Erythroblast (primary cell): ENCODE measurements around the gene CDKN2C.
A peak's percentile ranks its signal among the peaks of the same experiment; 100 is the strongest.
"Not testable (repeated sequence)": the region's sequence is repeated elsewhere in the genome, so short reads cannot be mapped to it uniquely, and the experiment has no call there.

Experiments
- DNase-seq, 2 experiments: peaks; one replicate each; lab custom pipeline; 2025; lab: John Stamatoyannopoulos, UW
- GATA1 ChIP-seq: IDR thresholded peaks from 2 replicates; pipeline ENCODE4 v1.6.1; 2011; ENCODE audit warnings: low read depth, mild to moderate bottlenecking, control low read depth, low read length, moderate library complexity
- POLR2A ChIP-seq: IDR thresholded peaks from 2 replicates; pipeline ENCODE4 v1.6.1; 2011; ENCODE audit warnings: mild to moderate bottlenecking, low read length

The CDKN2C gene

DNA sequence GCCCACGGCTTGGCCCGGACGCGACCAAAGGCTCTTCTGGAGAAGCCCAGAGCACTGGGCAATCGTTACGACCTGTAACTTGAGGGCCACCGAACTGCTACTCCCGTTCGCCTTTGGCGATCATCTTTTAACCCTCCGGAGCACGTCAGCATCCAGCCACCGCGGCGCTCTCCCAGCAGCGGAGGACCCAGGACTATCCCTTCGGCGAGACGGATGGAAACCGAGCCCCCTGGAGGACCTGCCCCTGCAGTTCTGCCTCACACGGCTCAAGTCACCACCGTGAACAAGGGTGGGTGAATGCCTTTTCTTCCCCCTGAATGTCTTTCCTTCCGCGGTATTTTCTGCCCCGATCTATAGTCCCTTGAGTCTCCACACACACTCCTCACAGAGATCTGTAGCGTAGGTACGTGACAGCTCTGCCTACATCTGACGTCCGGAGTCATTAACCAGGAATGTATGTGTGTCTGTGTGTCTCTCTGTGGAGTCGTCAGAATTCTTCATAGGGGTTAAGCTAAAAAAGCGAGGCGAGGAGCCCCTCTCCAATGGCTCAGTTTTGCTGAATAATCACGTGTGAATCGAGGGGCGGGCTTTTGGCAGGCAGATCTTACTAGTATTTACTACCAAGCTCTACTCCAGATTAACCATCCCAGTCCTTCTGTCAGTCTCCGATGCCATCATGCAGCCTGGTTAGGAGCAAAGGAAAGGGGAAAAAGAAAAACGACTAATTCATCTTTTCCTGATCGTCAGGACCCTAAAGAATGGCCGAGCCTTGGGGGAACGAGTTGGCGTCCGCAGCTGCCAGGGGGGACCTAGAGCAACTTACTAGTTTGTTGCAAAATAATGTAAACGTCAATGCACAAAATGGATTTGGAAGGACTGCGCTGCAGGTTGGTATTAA lies at the start of gene CDKN2C:
CDKN2C (plus strand) TSS at position 635 of the 898 bp plus-strand sequence; CDS start at position 759, 124 bp downstream.
- DNase-seq = peak; percentile 86 to 87

DNA sequence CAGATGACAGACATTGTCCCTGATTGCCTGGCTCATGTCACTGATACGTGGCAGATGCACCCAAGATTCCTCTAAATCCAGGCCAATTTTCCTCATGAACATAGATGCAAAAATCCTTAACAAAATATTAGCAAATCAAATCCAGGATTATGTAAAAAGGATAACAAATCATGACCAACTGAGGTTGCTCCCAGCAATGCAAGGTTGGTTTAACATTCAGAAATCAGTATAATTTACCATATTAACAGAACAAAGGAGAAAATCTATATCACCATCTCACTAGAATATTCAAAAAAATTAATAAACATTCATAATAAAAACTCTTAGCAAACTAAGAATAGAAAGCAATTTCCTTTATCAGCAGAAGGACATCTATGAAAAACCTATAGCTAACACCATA lies 49.6 kb upstream of the CDKN2C start:
- DNase-seq = no peak
- TF ChIP-seq POLR2A = no peak
- no peak for TF ChIP-seq GATA1

More for the DNA sequence above, at the start of gene CDKN2C:
- no peak for TF ChIP-seq GATA1
- TF ChIP-seq POLR2A = peak; percentile 95

DNA sequence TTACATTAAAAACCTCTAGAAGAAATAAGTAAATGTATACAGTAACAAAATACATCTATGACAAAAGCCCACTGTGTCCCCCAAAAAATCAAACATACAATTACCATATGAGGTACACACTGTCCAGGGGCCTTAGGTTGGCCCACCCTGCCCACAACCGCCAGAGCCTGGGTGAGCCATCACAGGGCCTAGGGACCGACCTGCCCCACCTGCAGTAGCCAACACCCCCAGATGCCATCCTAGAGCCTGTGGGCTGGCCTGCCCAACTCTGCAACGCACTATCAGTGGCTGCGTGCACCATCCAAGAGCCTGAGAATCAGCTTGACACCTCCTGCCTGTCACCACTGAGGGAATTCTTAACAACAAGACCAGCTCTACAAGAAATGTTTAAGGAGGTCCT lies 49.0 kb upstream of the CDKN2C start:
- no peak for DNase-seq
- no peak for TF ChIP-seq GATA1
- no peak for TF ChIP-seq POLR2A

DNA sequence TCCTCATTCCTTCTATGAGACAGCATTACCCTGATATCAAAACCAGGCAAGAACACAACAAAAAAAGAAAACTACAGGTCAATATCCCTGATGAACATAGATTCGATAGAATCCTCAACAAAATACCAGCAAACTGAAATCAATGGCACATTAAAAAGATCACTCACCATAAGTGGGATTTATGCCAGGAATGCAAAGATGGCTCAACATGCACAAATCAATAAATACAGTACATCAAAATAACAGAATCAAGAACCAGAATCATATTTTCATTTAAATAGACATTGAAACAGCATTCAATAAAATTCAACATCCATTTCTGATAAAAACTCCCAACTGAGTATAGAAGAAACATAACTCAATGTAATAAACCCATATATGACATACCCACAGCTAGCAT lies 46.5 kb upstream of the CDKN2C start:
- no peak for TF ChIP-seq GATA1
- no peak for TF ChIP-seq POLR2A
- DNase-seq = no peak

DNA sequence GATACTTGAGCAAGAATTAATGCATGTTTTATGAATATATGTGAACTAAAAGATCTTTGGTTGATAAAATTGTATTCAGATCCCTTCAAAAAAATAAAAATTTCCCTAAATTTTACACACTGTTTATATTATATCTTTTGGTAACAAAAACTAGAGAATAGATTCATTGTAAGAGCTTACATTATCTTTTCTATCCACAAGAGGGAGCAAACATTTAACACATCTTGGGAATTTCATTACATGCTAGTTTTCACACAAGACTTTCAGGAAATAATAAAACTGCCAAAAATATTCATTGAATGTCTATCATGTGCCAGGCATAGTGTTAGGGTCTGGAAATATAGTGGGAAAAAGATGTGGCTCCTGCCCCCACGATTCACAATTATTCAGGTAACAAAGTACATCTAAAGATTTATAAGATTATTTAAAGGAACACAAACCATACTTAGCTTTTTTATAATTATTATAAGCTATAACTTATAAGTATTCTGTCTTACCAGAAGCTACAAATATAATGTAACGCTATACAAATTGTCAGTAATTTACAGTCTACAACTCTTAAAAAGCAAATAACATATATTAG lies 40.6 kb upstream of the CDKN2C start:
- TF ChIP-seq POLR2A (no peak), GATA1 (no peak)
- peak; percentile 33 to 59 for DNase-seq

DNA sequence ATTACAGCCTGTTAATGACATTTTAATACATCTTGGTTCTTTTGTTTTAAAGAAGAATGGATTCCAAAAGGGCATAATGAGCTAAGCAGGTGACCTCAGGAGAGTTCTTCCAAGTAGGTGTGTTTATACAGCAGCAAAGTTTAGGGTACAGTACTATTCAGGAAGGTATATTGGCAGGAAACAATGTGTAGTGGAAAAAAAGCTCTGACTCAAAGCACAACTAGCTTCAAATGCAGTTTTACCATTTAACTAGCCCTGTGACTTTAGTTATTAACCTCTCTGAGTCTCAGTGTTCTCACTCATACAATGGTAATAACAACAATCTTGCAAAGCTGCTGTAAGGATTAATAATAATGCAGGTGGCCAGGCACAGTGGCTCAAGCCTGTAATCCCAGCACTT lies 39.9 kb upstream of the CDKN2C start:
- no peak for DNase-seq
- no peak for TF ChIP-seq POLR2A
- no peak for TF ChIP-seq GATA1

DNA sequence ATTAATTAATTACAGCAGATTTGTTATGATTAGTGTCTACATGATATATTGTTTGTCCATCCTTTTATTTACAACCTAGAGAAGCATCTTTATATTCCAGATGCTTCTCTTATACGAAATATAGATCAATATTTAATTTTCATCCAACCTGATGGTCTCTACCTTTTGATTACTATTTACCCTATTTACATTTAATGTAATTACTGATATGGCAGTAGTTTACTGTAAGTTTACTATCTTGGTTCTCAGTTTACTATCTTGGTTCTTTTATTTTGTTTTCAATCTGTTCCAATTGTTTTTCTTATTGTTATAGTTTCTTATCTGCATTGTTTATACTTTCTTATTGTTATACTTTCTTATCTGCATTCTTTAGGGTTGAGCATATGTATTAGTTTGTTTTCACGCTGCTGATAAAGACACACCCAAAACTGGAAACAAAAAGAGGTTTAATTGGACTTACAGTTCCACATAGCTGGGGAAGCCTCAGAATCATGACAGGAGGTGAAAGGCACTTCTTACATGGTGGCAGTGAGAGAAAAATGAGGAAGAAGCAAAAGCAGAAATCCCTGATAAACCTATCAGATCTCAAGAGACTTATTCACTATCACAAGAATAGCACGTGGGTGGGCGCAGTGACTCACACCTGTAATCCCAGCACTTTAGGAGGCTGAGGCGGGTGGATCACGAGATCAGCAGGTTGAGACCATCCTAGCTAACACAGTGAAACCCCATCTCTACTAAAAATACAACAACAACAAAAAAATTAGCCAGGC lies 38.9 kb upstream of the CDKN2C start:
- DNase-seq = peak in 1 of 2 experiments; percentile 7
- TF ChIP-seq POLR2A (no peak), GATA1 (no peak)

DNA sequence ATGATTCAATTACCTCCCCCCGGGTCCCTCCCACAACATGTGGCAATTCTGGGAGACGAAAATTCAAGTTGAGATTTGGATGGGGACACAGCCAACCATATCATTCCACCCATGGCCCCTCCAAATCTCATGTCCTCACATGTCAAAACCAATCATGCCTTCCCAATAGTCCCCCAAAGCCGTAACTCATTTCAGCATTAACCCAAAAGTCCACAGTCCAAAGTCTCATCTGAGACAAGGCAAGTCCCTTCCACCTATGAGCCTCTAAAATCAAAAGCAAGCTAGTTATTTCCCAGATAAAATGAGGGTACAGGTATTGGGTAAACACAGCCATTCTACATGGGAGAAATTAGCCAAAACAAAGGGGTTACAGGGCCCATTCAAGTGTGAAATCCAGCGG lies 38.0 kb upstream of the CDKN2C start:
- DNase-seq = not testable (repeated sequence)

DNA sequence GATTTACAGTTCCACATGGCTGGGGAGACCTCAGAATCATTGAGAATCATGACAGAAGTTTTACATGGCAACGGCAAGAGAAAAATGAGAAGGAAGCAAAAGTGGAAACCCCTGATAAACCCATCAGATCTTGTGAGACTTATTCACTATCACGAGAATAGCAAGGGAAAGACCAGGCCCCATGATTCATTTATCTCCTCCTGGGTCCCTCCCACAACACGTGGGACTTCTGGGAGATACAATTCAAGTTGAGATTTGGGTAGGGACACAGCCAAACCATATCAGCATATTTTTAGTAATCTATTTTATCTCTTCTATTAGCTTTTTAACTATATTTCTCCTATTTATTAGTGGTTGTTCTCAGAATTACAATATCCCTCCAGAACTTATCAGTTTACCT lies 36.3 kb upstream of the CDKN2C start:
- not testable (repeated sequence) for DNase-seq

DNA sequence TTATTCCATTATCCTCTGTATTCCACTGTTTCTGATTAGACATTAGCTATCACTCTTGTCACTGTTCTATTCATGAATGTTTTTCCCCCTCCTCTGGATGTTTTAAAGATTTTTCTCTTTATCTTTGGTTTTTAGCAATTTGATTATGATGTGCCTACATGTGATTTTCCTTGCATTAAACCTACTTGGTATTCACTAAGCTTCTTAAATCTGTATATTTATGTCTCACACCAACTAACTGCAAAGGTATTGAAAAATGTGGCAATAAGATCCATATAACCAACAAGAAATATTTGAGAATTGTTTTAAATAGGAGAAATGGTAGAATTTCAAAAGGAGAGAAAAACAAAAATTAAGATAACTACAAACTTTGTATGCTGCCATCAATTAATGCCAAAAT lies 35.2 kb upstream of the CDKN2C start:
- TF ChIP-seq POLR2A (no peak), GATA1 (no peak)
- no peak for DNase-seq

DNA sequence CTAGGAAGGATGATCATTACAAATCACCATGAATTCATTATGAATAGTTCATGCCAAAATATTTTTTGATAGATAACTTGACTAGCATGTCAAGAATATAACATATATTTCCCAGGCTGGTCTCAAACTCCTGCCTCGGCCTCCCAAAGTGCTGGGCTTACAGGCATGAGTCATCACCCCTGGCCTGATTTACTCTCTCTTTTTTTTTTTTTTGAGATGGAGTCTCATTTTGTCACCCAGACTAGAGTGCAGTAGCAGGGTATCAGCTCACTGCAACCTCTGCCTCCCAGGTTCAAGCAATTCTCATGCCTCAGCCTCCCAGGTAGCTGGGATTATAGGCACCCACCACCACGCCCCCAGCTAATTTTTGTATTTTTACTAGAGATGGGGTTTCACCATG lies 34.8 kb upstream of the CDKN2C start:
- DNase-seq = not testable (repeated sequence)

DNA sequence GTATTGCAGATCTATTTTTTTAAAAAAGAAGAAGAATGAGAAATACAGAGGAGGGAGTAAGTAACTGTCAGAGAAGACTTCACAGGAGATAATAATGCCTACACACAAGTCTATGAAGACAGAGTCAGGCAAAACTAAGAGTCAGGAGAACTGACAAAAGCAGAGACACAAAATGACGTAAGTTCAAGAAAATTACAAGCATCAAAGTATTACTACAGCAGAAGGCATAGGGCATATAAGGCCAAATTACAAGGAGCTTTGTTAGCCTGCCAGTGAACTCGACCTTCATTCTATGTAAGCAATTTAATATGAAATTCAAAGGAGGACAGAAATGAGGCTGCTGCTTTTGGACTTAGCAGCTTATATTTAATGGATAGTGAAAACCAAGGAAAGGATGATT lies 33.7 kb upstream of the CDKN2C start:
- DNase-seq = no peak
- no peak for TF ChIP-seq POLR2A
- TF ChIP-seq GATA1 = no peak

DNA sequence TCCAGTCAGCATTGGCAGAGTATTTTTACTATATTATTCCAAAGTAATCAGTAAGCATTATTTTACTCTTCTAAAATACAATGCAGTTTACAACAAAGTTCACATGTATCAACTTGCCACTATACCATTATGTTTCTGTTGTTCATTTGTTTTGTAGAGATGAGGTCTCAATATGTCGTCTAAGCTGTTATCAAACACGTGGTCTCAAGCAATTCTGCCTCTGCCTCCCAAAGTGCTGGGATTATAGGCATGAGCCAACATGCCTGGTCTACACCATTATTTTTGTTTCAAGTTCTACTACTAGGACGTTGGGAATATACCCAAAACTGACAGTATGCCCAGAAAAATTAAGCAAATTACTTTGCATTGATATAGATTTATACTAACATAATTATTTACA lies 29.8 kb upstream of the CDKN2C start:
- DNase-seq = no peak
- TF ChIP-seq GATA1 (no peak), POLR2A (no peak)

DNA sequence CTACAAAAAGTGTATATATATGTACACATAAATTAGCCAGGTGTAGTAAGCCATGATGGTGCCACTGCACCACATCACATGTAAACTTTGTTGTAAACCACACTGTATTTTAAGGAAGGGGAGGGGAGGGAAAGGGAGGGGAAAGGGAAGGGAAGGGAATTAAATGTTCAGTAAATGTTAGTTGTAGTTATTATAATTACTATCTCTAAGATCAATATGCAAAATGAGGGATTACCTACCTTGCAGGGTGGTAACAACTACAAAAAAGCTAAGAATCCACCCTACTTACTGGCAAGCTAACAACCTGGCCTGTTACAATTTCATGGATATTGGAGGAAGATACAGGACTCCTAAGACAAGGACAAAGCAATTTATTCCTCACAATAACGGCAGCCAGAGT lies 27.7 kb upstream of the CDKN2C start:
- TF ChIP-seq GATA1 (no peak), POLR2A (no peak)
- DNase-seq = no peak
